Central memory CD8-positive, alpha-beta T cell (primary cell): ENCODE measurements around the gene ZCCHC2.
A peak's percentile ranks its signal among the peaks of the same experiment; 100 is the strongest.

Experiments
- ATAC-seq: fragments of 150-1000 bp; cut with Tn5 transposase; replicated peaks from 2 replicates; pipeline ENCODE4 v1.10.0; 2022; ENCODE audit warnings: mild to moderate bottlenecking, moderate FRiP score, moderate number of reproducible peaks; ENCODE audit not compliant: poor library complexity, severe bottlenecking; ENCODE audit errors: extremely low read depth
- DNase-seq, 2 donors: peaks; one replicate each; pipeline ENCODE4 v3.0.0; 2021; ENCODE audit warnings: low spot score in 2 of 2
- H3K27ac Mint-ChIP-seq: one replicate; pipeline ENCODE4 v1.8.0; 2022; ENCODE audit warnings: low read depth, mild to moderate bottlenecking, moderate library complexity, mixed read lengths
- H3K27me3 Mint-ChIP-seq: one replicate; pipeline ENCODE4 v1.8.0; 2022; ENCODE audit warnings: mixed read lengths
- H3K36me3 Mint-ChIP-seq: one replicate; pipeline ENCODE4 v1.8.0; 2022; ENCODE audit warnings: mild to moderate bottlenecking, moderate library complexity, mixed read lengths; ENCODE audit not compliant: insufficient read depth
- H3K4me1 Mint-ChIP-seq: one replicate; pipeline ENCODE4 v1.8.0; 2022; ENCODE audit warnings: mixed read lengths
- H3K4me3 Mint-ChIP-seq: one replicate; pipeline ENCODE4 v1.8.0; 2022; ENCODE audit warnings: mild to moderate bottlenecking, moderate library complexity, mixed read lengths
- H3K9me3 Mint-ChIP-seq: one replicate; pipeline ENCODE4 v1.8.0; 2022; ENCODE audit warnings: mixed read lengths

ZCCHC2 gene

DNA sequence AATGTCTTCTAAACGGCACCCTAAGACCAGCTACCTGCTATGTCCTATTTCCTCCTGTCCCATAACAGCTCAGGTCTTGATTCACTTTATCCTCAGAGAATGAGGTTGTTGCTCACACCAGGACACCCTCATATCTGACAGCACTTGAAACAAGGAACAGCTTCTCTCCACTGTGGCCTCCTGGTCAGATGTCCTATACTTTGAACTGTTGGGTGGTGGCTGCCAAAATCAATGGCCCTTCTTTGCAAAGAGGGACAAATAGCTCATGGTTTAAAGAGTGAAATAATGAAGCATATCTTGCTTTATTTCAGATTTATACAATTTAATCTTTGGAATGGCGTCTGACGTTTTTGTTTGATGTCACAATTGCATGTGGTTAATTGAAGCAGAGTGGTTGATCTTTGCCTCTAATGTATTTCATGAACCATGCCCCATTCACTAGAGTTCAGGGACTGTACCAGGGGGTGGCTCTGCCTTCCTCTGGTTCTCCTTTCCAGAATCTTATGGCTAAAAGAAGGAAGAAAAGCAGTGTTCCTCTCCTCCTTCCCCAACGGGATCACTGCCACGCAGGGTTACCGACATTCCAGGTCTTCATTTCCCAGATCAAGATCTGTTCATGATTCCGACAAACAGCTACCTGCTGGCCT lies 24.1 kb upstream of the ZCCHC2 start:
- peaks cover 10% of the 10 kb centered on the region for H3K27me3 Mint-ChIP-seq

DNA sequence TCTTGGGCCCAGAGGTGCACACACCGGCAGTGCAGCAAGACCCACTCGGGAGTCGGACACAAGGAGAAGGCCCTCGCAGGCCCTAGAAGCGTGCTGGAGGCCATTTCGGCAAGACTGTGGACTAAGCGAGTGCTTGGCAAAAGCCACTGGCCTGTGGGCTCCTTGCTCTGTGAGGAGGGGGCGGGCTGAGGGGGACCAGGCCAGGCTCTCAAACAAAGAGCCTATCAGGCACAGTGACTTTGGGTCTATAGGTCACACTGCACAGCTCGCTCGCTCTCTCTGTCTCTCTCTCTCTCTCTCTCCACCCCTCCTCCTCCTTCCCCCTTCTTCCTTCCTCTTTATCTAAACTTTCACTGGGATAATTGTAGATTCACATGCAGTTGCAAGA lies 23.6 kb upstream of the ZCCHC2 start:
- ATAC-seq (no peak), DNase-seq (no peak)
- Mint-ChIP-seq H3K4me1 (no peaks in the 10 kb centered on the region), H3K27ac (no peak overlapping the region), H3K9me3 (no peaks in the 10 kb centered on the region), H3K27me3 (peaks cover 7% of the 10 kb centered on the region), H3K36me3 (no peaks in the 10 kb centered on the region), H3K4me3 (no peak overlapping the region)

More for the DNA sequence above, 24.1 kb upstream of the ZCCHC2 start:
- Mint-ChIP-seq H3K36me3 (no peaks in the 10 kb centered on the region), H3K9me3 (no peaks in the 10 kb centered on the region), H3K4me1 (no peaks in the 10 kb centered on the region), H3K4me3 (no peak overlapping the region), H3K27ac (no peak overlapping the region)
- no peak for ATAC-seq
- DNase-seq, result no peak

DNA sequence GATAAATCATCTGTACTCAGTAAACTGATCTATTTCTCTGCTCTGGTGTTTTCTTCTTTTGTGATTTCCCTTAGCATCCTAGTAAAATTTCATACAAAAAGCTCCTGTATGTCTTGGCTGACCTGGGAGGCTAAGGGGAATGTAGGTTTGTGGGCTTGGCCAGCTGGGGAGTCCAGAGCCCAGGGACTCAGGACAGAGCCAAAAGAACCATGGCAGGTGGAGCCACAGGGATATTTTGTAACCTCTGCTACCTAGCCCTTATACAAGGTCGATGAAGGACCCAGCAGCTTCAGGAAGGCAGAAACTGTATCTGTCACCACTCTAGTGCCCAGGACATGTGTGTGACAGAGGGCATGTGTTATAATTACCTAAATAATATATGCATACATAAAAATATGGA lies 22.7 kb upstream of the ZCCHC2 start:
- DNase-seq (no peak), ATAC-seq (no peak)
- no peaks in the 10 kb centered on the region for H3K27me3 Mint-ChIP-seq
- H3K9me3 Mint-ChIP-seq, result no peaks in the 10 kb centered on the region
- no peak overlapping the region for H3K4me3 Mint-ChIP-seq
- H3K36me3 Mint-ChIP-seq, result no peaks in the 10 kb centered on the region
- no peaks in the 10 kb centered on the region for H3K4me1 Mint-ChIP-seq
- H3K27ac Mint-ChIP-seq, result no peak overlapping the region

DNA sequence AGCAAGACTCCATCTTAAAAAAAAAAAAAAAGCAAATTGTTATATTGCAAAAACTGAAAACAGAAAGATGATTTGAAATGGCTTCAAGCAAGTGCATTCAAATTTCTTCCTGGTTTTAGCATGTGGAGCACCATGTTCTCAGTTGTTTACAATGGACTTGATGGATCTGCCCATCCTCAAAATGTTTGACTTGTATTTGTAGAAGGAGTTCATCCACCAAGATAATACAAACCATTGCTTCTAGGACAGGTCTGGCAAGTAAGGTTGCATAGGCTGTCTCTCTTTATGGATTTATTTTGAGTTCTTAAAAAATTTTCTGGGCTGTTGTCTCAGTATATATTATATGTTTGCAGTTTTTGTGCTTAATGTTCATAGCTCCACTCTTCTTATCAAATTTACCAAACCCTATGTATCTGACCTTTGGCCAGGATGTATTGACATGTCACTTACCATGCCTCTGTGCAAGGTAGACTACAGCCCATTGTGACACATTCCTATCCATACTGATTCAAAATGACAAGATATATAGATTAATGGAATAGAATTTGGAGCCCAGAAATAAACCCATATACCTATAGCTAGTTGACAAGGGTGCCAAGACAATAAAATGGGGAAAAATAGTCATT lies 21.7 kb upstream of the ZCCHC2 start:
- H3K4me3 Mint-ChIP-seq, result no peak overlapping the region
- no peaks in the 10 kb centered on the region for H3K36me3 Mint-ChIP-seq
- H3K27ac Mint-ChIP-seq, result peak overlapping the region; percentile 4
- H3K27me3 Mint-ChIP-seq, result no peaks in the 10 kb centered on the region
- ATAC-seq, result no peak
- peaks cover 6% of the 10 kb centered on the region for H3K4me1 Mint-ChIP-seq
- H3K9me3 Mint-ChIP-seq, result no peaks in the 10 kb centered on the region
- no peak for DNase-seq

DNA sequence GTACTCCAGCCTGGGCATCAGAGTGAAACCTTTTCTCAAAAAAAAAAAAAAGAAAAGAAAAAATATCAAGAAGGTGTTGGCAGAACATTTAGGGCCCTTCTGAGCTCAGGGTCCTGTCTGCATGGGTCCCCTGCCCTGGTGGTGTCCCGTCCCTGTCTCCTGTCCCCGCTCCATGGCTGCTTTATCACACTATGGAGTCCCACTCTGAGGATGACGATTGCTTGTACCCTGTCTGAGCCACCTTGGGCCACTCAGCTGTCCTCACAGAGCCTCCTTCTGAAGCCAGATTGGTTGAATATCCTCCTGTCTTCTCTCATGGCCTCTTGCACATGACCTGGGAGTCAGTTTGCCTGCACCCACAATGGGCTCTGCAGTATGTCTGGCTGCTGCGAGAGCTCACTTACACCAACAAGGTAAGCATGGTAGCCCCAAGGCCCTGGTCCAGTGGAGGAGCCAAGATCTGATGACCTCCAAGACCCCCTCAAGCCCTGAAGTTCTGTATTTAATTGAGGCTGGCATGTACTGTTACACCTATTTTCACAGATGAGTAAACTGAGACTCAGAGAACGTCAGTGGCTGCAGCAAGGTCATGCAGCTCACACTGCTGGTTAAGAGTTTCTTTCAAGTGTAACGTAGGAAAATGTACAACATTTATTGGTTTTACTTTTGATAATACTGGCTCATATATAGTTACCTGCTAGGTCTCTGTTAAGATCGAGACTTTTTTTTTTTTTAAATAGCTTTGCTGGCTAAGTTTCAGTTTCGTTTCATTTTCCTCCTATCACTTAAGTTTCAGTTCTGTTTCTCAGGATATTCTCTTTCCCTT lies 16.9 kb upstream of the ZCCHC2 start:
- Mint-ChIP-seq H3K9me3 (no peaks in the 10 kb centered on the region), H3K36me3 (peaks cover 3% of the 10 kb centered on the region), H3K4me1 (peaks cover 12% of the 10 kb centered on the region), H3K27me3 (no peaks in the 10 kb centered on the region), H3K4me3 (peak overlapping the region; percentile 84), H3K27ac (peak overlapping the region; percentile 95)
- DNase-seq, result peak in 1 of 2 donors; percentile 15
- ATAC-seq, result peak; percentile 69

DNA sequence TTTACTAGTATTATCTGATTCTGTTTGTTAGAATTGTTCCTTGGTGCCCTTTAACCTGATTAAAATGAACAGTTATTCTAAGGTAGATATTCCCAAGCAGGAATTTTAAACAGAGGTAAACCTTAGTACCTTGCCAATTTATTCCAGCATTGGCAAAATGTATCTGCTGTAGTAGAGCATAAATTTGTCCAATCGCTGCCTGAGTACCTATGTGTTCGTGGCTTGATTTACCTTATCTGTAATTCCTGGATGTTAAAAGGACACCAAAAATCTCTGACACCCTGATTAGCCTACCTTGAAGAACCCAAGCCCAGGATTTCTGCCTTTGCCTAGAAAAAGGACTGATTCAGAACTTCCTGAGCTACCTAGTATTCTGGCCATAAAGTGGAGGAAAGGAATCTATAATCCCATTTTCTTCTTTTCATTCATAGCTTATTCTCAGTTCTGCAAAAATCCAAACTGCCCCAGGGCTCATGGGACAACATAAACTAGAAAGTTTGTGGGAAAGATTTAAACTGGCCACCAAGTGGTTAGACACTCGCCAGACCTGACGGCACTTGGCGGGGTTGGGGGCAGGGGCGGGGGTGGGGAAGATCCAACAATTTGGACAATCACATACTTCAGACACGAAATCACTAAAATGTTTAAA lies 16.2 kb upstream of the ZCCHC2 start:
- peaks cover 3% of the 10 kb centered on the region for H3K9me3 Mint-ChIP-seq
- peaks cover 3% of the 10 kb centered on the region for H3K36me3 Mint-ChIP-seq
- H3K4me3 Mint-ChIP-seq, result peak overlapping the region; percentile 84
- H3K4me1 Mint-ChIP-seq, result peaks cover 12% of the 10 kb centered on the region
- ATAC-seq, result peak; percentile 17
- H3K27ac Mint-ChIP-seq, result peak overlapping the region; percentile 95
- DNase-seq, result no peak
- H3K27me3 Mint-ChIP-seq, result no peaks in the 10 kb centered on the region

DNA sequence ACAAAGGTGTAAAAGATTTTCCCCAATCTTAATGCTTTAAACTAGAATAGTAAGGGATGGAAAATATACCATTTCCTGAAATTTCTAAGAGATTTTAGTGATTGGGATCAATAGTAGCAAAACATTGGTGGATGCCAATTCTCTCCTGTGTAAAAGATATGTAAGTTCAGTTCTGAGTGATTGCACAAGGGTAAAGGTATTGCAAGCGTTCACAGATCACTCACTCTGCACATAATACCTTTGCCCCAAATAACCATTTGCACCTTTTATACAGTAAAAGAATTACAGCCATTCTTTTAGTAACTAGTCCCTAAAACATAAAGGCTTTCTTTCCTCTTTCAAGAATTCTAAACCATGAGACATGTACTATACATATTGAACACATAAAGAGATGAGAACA lies 13.0 kb upstream of the ZCCHC2 start:
- DNase-seq (no peak), ATAC-seq (no peak)
- H3K4me3 Mint-ChIP-seq, result no peak overlapping the region
- H3K27me3 Mint-ChIP-seq, result no peaks in the 10 kb centered on the region
- H3K27ac Mint-ChIP-seq, result no peak overlapping the region
- peaks cover 12% of the 10 kb centered on the region for H3K4me1 Mint-ChIP-seq
- H3K36me3 Mint-ChIP-seq, result peaks cover 3% of the 10 kb centered on the region
- peaks cover 22% of the 10 kb centered on the region for H3K9me3 Mint-ChIP-seq

DNA sequence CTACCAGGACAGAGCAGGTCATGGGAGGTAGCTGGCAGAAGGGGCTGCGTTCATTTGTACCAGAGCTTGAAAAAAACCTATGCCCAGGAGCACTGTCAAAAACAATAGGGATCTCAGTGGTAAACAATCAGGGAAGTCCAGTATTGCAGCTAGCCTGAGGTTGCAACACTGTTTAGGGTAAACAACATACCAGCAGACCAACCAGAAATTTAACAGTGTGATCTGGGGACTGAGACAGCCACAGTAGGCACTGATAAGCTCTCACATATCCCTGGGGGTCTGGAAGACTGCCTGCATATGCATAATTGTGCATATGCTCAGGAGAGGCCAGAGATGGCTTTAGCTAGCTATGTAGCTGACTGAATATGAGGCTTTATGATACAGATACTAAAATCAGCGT lies 12.0 kb upstream of the ZCCHC2 start:
- no peak for ATAC-seq
- peaks cover 3% of the 10 kb centered on the region for H3K36me3 Mint-ChIP-seq
- no peak for DNase-seq
- no peak overlapping the region for H3K27ac Mint-ChIP-seq
- no peaks in the 10 kb centered on the region for H3K27me3 Mint-ChIP-seq
- peaks cover 22% of the 10 kb centered on the region for H3K9me3 Mint-ChIP-seq
- H3K4me3 Mint-ChIP-seq, result no peak overlapping the region
- H3K4me1 Mint-ChIP-seq, result peaks cover 9% of the 10 kb centered on the region

DNA sequence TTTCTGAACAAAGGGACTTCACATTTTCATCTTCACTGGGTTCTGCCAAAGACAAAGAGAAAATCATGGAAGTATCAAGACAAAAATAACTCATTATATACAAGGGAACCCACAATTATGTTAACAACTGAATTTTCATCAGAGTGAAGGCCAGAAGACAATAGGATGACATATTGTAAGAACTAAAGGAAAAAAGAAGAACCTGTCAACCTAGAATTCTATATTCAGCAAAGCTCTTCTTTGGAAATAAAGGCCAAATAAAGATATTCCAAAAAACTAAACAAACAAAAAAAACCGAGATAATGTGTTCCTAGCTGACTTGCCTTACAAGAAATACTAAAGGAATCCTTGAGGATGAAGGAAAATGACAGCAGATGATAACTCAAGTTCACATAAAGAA lies 10.3 kb upstream of the ZCCHC2 start:
- no peak overlapping the region for H3K27ac Mint-ChIP-seq
- no peaks in the 10 kb centered on the region for H3K36me3 Mint-ChIP-seq
- H3K4me1 Mint-ChIP-seq, result no peaks in the 10 kb centered on the region
- DNase-seq, result no peak
- H3K9me3 Mint-ChIP-seq, result peaks cover 22% of the 10 kb centered on the region
- H3K4me3 Mint-ChIP-seq, result no peak overlapping the region
- no peak for ATAC-seq
- no peaks in the 10 kb centered on the region for H3K27me3 Mint-ChIP-seq

DNA sequence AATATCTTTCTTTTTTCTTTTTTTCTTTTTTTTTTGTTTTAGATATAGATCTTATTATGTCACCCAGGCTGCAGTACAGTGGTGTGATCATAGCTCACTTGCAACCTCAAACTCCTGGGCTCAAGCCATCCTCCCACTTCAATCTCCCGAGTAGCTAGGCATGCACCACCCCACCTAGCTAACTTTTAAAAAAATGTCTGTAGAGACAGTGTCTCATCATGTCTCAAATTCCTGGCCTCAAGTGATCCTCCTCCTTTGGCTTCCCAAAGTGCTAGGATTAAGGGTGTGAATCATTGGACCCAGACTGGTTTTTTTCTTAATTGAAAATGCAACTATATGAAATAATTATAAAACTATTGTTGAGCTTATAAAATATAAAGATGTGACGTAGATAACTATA lies 9.8 kb upstream of the ZCCHC2 start:
- DNase-seq, result no peak
- no peak for ATAC-seq
- H3K27ac Mint-ChIP-seq, result no peak overlapping the region
- H3K9me3 Mint-ChIP-seq, result peaks cover 22% of the 10 kb centered on the region
- no peak overlapping the region for H3K4me3 Mint-ChIP-seq
- H3K4me1 Mint-ChIP-seq, result no peaks in the 10 kb centered on the region
- no peaks in the 10 kb centered on the region for H3K27me3 Mint-ChIP-seq
- no peaks in the 10 kb centered on the region for H3K36me3 Mint-ChIP-seq

DNA sequence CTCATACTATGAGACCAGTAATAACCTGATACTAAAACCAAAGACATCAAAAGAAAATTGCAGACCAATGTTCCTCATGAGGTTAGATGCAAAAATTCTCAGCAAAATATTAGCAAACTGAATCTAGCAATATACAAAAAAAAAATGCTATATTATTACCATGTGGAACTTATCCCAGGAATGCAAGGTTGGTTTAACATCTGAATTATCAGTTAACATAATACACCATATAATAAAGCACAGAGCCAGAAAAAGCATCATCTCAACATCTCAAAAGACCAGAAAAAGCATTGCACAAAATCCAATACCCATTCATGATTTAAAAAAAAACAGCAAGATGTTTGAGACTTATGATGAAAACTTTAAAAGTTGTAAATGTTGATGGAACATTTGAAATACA lies 8.3 kb upstream of the ZCCHC2 start:
- Mint-ChIP-seq H3K4me3 (no peak overlapping the region), H3K27me3 (no peaks in the 10 kb centered on the region), H3K9me3 (peaks cover 22% of the 10 kb centered on the region), H3K36me3 (no peaks in the 10 kb centered on the region), H3K4me1 (no peaks in the 10 kb centered on the region), H3K27ac (no peak overlapping the region)
- no peak for DNase-seq
- ATAC-seq, result no peak

DNA sequence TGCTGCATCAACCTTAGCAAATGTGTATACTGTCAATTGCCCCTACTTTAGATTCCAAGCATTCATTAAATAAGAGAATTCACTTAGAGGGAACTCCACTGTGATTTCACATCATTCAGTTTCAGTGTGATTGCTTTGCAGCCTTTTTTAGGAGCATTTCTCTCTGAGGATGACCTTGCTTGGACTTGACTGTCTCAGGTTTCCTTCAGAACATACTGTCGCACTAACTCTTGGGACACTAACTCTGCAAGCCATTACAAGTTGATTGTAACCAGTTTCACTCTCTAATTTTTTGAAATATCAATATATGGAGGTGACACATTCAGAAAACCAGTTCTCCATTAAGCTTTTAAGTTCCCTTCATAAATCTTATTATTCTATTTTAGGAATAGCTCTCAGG lies 6.6 kb upstream of the ZCCHC2 start:
- Mint-ChIP-seq H3K36me3 (no peaks in the 10 kb centered on the region), H3K4me3 (no peak overlapping the region), H3K9me3 (peaks cover 22% of the 10 kb centered on the region), H3K4me1 (peaks cover 4% of the 10 kb centered on the region), H3K27ac (no peak overlapping the region), H3K27me3 (no peaks in the 10 kb centered on the region)
- DNase-seq, result no peak
- no peak for ATAC-seq
